Smooth muscle cell (in vitro differentiated cells): ENCODE measurements around the gene DPEP1. TPM values are rescaled to one million over a fixed set of nuclear protein-coding genes. Genes with fewer than 3 reads are reported as not detected.
"Not testable (repeated sequence)": the region's sequence is repeated elsewhere in the genome, so short reads cannot be mapped to it uniquely, and the experiment has no call there.

Source experiments
- DNase-seq: peaks from one replicate; lab custom pipeline; 2025; ENCODE audit not compliant: unreplicated experiment; lab: John Stamatoyannopoulos, UW
- H2AFZ ChIP-seq: fragments of 200-600 bp; sonication (generic); 2 replicates; pipeline ENCODE4 v1.6.0; 2016; ENCODE audit warnings: antibody characterized with exemption, low read depth, mild to moderate bottlenecking
- H3F3A ChIP-seq: fragments of 200-600 bp; sonication (generic); 2 replicates; pipeline ENCODE4 v1.6.0; 2017; ENCODE audit warnings: antibody characterized with exemption, low read depth
- H3K27ac ChIP-seq: fragments of 200-600 bp; sonication (generic); 2 replicates; pipeline ENCODE4 v1.5.1; 2016; ENCODE audit warnings: low read depth, mild to moderate bottlenecking
- H3K27me3 ChIP-seq: fragments of 200-600 bp; sonication (generic); 2 replicates; pipeline ENCODE4 v1.6.1; 2016; ENCODE audit warnings: low read depth, mild to moderate bottlenecking
- H3K36me3 ChIP-seq: fragments of 200-600 bp; sonication (generic); 2 replicates; pipeline ENCODE4 v1.5.1; 2016; ENCODE audit warnings: low read depth
- H3K4me1 ChIP-seq: fragments of 200-600 bp; sonication (generic); 2 replicates; pipeline ENCODE4 v1.5.1; 2016; ENCODE audit warnings: low read depth
- H3K4me2 ChIP-seq: fragments of 200-600 bp; sonication (generic); 2 replicates; pipeline ENCODE4 v1.6.0; 2016; ENCODE audit warnings: mild to moderate bottlenecking
- H3K4me3 ChIP-seq: fragments of 200-600 bp; sonication (generic); 2 replicates; pipeline ENCODE4 v1.5.1; 2016; ENCODE audit warnings: mild to moderate bottlenecking
- H3K79me2 ChIP-seq: fragments of 200-600 bp; sonication (generic); 2 replicates; pipeline ENCODE4 v1.6.0; 2016; ENCODE audit warnings: low read depth, mild to moderate bottlenecking
- H3K9ac ChIP-seq: fragments of 200-600 bp; sonication (generic); 2 replicates; pipeline ENCODE4 v1.6.0; 2016; ENCODE audit warnings: low read depth
- H3K9me3 ChIP-seq: fragments of 200-600 bp; sonication (generic); replicated peaks from 2 replicates; pipeline ENCODE4 v1.5.1; 2016; ENCODE audit warnings: low read depth
- H4K20me1 ChIP-seq: fragments of 200-600 bp; sonication (generic); 2 replicates; pipeline ENCODE4 v1.6.0; 2016; ENCODE audit warnings: low read depth
- CTCF ChIP-seq: fragments of 200-600 bp; sonication (generic); IDR thresholded peaks from 2 replicates; pipeline ENCODE4 v1.5.1; 2017; ENCODE audit warnings: borderline replicate concordance, mild to moderate bottlenecking, antibody characterized with exemption; ENCODE audit not compliant: insufficient read depth, poor library complexity, severe bottlenecking
- WGBS: methylation state at CpG from one replicate; pipeline ENCODE4 v1.1.7; 2016; ENCODE audit warnings: low lambda C conversion rate; 5-methylcytosine and 5-hydroxymethylcytosine counted together
- polyA plus RNA-seq: library from polyadenylated mRNA; unstranded; fragments of >200 nt; fragmentation: Nextera tagmentation; extraction: Ambion mirVana; gene quantifications from 2 replicates; pipeline ENCODE4 v1.2.1, GENCODE V29; 2016
- total RNA-seq: library from RNA; depleted of rRNA; stranded (reverse); fragments of >200 nt; gene quantifications from 2 replicates; pipeline ENCODE4 v1.2.3, GENCODE V29; 2014

The DPEP1 gene
- total and polyA plus RNA-seq, 2 experiments from 2014 or later: not detected

GRCh38 chr16:89670496-89671431 lies 57.3 kb downstream of the DPEP1 start:
- no peaks in the 10 kb centered on the region for H3F3A ChIP-seq
- H3K79me2 ChIP-seq: no peaks in the 10 kb centered on the region
- 91% methylated on average over 10 of the region's 10 CpGs for whole genome bisulfite sequencing
- no peaks in the 10 kb centered on the region for H4K20me1 ChIP-seq
- no peak overlapping the region for H3K9ac ChIP-seq
- no peak overlapping the region for H3K4me3 ChIP-seq
- no peak overlapping the region for H2AFZ ChIP-seq
- H3K27me3 ChIP-seq: no peaks in the 10 kb centered on the region
- no peak for TF ChIP-seq CTCF
- no peak overlapping the region for H3K27ac ChIP-seq
- no peak for DNase-seq
- no peaks in the 10 kb centered on the region for H3K36me3 ChIP-seq
- H3K4me2 ChIP-seq: no peak overlapping the region
- no peaks in the 10 kb centered on the region for H3K4me1 ChIP-seq
- H3K9me3 ChIP-seq: no peaks in the 10 kb centered on the region

GRCh38 chr16:89671565-89671964 lies 58.1 kb downstream of the DPEP1 start:
- H3K4me1 ChIP-seq, H3K4me2 ChIP-seq, H3K9ac ChIP-seq, H3K27ac ChIP-seq, H3K9me3 ChIP-seq, H3F3A ChIP-seq, H3K79me2 ChIP-seq, H3K27me3 ChIP-seq, H2AFZ ChIP-seq, H3K4me3 ChIP-seq, H4K20me1 ChIP-seq, H3K36me3 ChIP-seq, DNase-seq: not testable (repeated sequence)
- 100% methylated on average over 3 of the region's 4 CpGs for WGBS

GRCh38 chr16:89672177-89672941 lies 58.9 kb downstream of the DPEP1 start:
- no peak for TF ChIP-seq CTCF
- H3K4me1 ChIP-seq: no peaks in the 10 kb centered on the region
- no peak overlapping the region for H3K27ac ChIP-seq
- no peak for DNase-seq
- no peak overlapping the region for H3K4me3 ChIP-seq
- H2AFZ ChIP-seq: no peak overlapping the region
- no peak overlapping the region for H3K9ac ChIP-seq
- H3K4me2 ChIP-seq: no peak overlapping the region
- 96% methylated on average over 16 of the region's 16 CpGs for WGBS
- H3F3A ChIP-seq: no peaks in the 10 kb centered on the region
- no peaks in the 10 kb centered on the region for H4K20me1 ChIP-seq
- no peaks in the 10 kb centered on the region for H3K36me3 ChIP-seq
- no peaks in the 10 kb centered on the region for H3K79me2 ChIP-seq
- H3K27me3 ChIP-seq: no peaks in the 10 kb centered on the region
- no peaks in the 10 kb centered on the region for H3K9me3 ChIP-seq

- no peak overlapping the region for H3K27ac ChIP-seq
- no peak overlapping the region for H3K4me2 ChIP-seq
- no peak overlapping the region for H3K9ac ChIP-seq
- TF ChIP-seq CTCF: no peak
- H3K36me3 ChIP-seq: peaks cover 4% of the 10 kb centered on the region
- no peaks in the 10 kb centered on the region for H3K27me3 ChIP-seq
- H3F3A ChIP-seq: no peaks in the 10 kb centered on the region
- H3K9me3 ChIP-seq: no peaks in the 10 kb centered on the region
- 95% methylated on average over 2 of the region's 2 CpGs for WGBS
- H3K79me2 ChIP-seq: no peaks in the 10 kb centered on the region
- H4K20me1 ChIP-seq: no peaks in the 10 kb centered on the region
- H3K4me3 ChIP-seq: no peak overlapping the region
- H2AFZ ChIP-seq: no peak overlapping the region
- no peaks in the 10 kb centered on the region for H3K4me1 ChIP-seq
- DNase-seq: no peak
These were observed 64.8 kb downstream of the DPEP1 start for GRCh38 chr16:89678258-89678657.
